Brain microvascular endothelial cell (primary cell): Measurements from ENCODE around the gene CDCP2.

Experiments used
- DNase-seq: peaks from one replicate; pipeline ENCODE4 v3.0.0-alpha.2; 2020
- H3K27ac ChIP-seq: fragments of 250-450 bp; sonication (Bioruptor Pico); 2 replicates; pipeline ENCODE4 v1.5.1; 2020; ENCODE audit warnings: mild to moderate bottlenecking, moderate library complexity
- H3K27me3 ChIP-seq: fragments of 250-450 bp; sonication (Bioruptor Pico); replicated peaks from 2 replicates; pipeline ENCODE4 v1.5.1; 2020; ENCODE audit warnings: mild to moderate bottlenecking
- H3K36me3 ChIP-seq: fragments of 250-450 bp; sonication (Bioruptor Pico); replicated peaks from 2 replicates; pipeline ENCODE4 v1.5.1; 2020; ENCODE audit warnings: mild to moderate bottlenecking
- H3K4me3 ChIP-seq: 2 replicates; pipeline ENCODE4 v1.5.1; 2011; ENCODE audit warnings: low read depth, mild to moderate bottlenecking, control low read depth, low read length, moderate library complexity
- CTCF ChIP-seq: IDR thresholded peaks from 2 replicates; pipeline ENCODE4 v1.5.1; 2011; ENCODE audit warnings: low read depth, mild to moderate bottlenecking, moderate library complexity, low read length, control low read depth, inconsistent platforms; ENCODE audit errors: missing control alignments
- in situ Hi-C: cut with HindIII; loops from 2 replicates; pipeline ENCODE4 v1.10.0; 2017; ENCODE audit warnings: low sequenced_read_pairs, low pct_ligation_motif_present

Gene CDCP2

GRCh38 chr1:54120018-54120697, 32.6 kb downstream of the CDCP2 start:
- TF ChIP-seq CTCF: no peak

DNA sequence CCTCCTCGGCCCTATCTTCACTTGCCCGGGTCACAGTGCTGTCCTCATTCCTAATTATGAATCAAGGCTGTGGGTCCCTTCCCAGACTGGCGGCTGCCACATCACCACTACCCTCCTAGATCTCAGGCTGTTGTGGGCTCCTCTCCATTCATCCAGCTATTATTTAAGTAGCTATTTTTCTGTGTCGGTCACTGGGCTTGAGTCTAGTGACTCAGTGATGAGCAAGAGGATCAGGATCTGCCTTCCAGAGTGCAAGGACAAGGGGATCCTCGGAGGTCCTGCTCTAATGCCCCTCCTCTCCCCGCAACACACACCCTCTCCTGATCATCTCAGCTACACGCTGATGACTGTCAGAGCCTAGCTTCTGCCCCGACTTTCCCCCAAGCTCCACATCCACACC, 34.1 kb downstream of the CDCP2 start:
- H3K27ac ChIP-seq: peak overlapping the region; percentile 59
- no peak for TF ChIP-seq CTCF
- H3K27me3 ChIP-seq: no peaks in the 10 kb centered on the region
- in situ Hi-C loops: no loop called here
- H3K36me3 ChIP-seq: no peaks in the 10 kb centered on the region
- H3K4me3 ChIP-seq: no peak overlapping the region
- DNase-seq: peak; percentile 89

More at GRCh38 chr1:54120018-54120697, 32.6 kb downstream of the CDCP2 start:
- Histone ChIP-seq H3K27me3 (no peaks in the 10 kb centered on the region), H3K4me3 (no peak overlapping the region), H3K36me3 (no peaks in the 10 kb centered on the region), H3K27ac (no peak overlapping the region)
- no peak for DNase-seq
- in situ Hi-C loops: no loop called here

GRCh38 chr1:54117815-54118563, 34.8 kb downstream of the CDCP2 start:
- Histone ChIP-seq H3K4me3 (no peak overlapping the region), H3K36me3 (no peaks in the 10 kb centered on the region), H3K27ac (peak overlapping the region; percentile 59), H3K27me3 (no peaks in the 10 kb centered on the region)
- DNase-seq: no peak
- in situ Hi-C loops: no loop called here
- TF ChIP-seq CTCF: no peak

DNA sequence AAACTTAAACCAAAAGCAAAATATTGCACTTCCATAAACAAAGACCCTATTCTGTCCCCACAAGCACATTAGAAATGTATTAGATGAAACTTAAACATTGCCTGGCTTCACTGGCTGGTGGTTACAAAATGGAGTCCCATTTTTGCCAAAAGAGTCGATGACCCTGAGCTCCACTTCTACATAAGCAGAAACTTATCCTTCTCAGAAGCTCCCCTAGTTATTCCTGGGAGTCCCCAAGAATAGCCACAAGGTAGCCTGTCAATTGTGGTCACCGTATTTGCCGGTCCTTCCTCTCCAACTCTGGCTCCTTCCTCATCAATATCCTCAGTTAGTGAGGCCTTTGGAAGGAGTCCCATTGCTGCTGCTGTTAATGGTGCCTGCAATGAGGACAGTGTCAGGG, 37.3 kb downstream of the CDCP2 start:
- Histone ChIP-seq H3K27me3 (no peaks in the 10 kb centered on the region), H3K36me3 (no peaks in the 10 kb centered on the region), H3K4me3 (no peak overlapping the region), H3K27ac (no peak overlapping the region)
- no peak for DNase-seq
- in situ Hi-C loops: no loop called here
- TF ChIP-seq CTCF: no peak

DNA sequence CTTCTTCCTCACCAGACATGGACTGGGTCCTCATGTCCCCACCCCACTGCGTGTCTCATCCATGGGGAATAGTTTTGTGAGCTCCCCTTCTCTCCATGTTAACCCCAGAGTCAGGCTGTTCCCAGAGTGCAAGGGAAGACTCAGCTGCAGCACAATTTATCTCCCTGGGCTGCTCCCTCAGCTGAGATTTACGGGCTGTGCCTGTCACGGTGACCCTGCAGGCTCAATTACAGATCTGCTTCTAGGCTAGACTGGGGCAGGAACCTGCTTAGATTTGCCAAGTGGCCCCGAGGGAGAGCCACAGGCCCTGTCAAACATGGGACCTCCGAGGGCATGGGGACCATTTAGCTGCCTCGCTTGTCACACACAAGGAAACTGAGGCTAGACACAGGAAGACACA, 37.8 kb downstream of the CDCP2 start:
- Histone ChIP-seq H3K27me3 (no peaks in the 10 kb centered on the region), H3K36me3 (no peaks in the 10 kb centered on the region), H3K4me3 (no peak overlapping the region), H3K27ac (no peak overlapping the region)
- in situ Hi-C loops: no loop called here
- no peak for TF ChIP-seq CTCF
- no peak for DNase-seq
